ENCODE data around the gene CNTROB.

DNA sequence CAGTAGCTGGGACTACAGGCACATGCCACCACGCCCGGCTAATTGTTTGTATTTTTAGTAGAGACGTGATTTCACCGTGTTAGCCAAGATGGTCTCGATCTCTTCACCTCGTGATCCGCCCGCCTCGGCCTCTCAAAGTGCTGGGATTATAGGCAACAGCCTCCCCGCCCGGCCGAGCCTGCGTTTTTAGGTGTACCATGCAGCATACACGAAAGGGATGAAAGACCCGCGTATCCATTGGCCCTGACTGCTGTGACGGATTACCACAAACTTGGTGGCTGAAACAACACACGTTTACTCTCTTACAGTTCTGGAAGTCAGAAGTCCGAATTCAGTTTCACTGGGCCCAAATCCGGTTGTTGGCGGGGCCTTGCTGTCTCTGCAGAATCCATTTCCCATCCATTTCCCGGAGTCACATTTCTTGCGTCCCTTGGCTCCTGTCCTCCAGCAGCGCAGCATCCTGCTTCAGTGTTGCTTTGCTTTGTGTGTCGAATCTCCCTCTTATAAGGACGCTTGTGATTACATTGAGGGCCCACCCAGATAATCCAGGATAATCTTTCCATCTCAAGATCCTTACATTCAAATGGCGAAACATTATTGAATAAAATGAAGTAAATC, 62.1 kb downstream of the CNTROB start:
- TF ChIP-seq, protein P1, sequence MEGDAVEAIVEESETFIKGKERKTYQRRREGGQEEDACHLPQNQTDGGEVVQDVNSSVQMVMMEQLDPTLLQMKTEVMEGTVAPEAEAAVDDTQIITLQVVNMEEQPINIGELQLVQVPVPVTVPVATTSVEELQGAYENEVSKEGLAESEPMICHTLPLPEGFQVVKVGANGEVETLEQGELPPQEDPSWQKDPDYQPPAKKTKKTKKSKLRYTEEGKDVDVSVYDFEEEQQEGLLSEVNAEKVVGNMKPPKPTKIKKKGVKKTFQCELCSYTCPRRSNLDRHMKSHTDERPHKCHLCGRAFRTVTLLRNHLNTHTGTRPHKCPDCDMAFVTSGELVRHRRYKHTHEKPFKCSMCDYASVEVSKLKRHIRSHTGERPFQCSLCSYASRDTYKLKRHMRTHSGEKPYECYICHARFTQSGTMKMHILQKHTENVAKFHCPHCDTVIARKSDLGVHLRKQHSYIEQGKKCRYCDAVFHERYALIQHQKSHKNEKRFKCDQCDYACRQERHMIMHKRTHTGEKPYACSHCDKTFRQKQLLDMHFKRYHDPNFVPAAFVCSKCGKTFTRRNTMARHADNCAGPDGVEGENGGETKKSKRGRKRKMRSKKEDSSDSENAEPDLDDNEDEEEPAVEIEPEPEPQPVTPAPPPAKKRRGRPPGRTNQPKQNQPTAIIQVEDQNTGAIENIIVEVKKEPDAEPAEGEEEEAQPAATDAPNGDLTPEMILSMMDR (IDR thresholded peaks at IDR 0.05) = no peak
- no peak for TF ChIP-seq POLR2A (IDR thresholded peaks at IDR 0.05)
- no peak for TF ChIP-seq POLR2AphosphoS5 (IDR thresholded peaks at IDR 0.05)
